GM21528 (cell line): Measurements from ENCODE around the gene SNPH.

Source experiments
- ATAC-seq: cut with Tn5 transposase; IDR thresholded peaks from one replicate; pipeline ENCODE4 v1.9.1; 2021; ENCODE audit warnings: mild to moderate bottlenecking, moderate library complexity; ENCODE audit not compliant: unreplicated experiment, low FRiP score

The SNPH gene

DNA sequence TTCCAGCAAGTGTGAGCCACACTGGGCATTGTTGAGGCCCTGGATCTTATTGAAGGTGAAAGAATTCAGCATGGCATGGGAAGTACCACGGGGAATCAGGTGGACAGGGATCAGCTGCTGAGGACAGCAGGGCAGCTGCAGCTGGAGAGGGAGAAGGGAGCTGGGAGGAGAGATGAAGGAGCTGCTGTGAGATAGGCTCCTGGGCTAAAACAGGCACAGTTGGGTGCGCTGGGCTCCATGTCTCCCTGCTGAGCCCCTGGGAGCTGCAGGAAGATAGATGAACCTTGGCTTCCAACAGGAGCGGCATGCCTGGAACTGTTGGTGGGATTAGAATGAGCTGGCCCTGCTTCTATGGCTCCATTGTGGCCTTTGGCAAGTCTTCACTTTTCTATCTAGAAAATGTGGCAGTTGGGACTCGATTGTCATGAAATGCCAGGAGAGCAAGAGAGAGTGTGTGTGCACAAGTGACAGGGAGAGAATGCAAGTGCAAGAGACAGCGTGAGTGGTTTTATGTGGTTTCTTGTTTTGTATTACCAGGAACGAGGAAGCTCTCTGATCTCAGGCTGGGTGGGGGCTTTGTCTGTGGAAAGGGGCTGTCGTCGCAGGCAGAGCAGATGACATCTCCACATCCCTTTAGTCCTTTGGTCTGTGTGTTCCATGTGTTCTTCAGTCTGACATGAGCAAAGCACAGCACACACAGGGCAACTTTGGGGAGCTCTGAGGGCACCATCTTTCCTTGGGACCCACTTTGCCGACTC is 20.4 kb downstream of the SNPH start:
- no peak for ATAC-seq

DNA sequence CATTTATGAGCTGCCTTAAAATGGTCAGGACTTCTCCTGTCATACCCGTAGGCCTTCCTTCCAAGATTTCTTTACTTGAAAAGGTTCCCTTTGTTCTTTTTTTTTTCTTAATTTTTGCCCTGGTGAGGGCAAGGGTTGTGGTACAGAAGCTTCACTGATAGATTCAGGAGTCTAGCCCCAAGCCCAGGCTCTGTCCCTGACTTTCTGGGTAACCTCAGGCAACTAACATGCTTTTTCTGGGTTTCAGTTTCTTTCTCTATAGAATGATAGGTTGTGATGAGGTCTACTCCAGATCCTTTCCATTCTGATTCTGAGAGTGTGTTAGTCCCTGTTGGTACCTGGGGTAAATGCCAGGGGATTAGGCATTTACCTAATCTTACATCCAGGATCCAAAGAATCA is 21.2 kb downstream of the SNPH start:
- ATAC-seq, result no peak

DNA sequence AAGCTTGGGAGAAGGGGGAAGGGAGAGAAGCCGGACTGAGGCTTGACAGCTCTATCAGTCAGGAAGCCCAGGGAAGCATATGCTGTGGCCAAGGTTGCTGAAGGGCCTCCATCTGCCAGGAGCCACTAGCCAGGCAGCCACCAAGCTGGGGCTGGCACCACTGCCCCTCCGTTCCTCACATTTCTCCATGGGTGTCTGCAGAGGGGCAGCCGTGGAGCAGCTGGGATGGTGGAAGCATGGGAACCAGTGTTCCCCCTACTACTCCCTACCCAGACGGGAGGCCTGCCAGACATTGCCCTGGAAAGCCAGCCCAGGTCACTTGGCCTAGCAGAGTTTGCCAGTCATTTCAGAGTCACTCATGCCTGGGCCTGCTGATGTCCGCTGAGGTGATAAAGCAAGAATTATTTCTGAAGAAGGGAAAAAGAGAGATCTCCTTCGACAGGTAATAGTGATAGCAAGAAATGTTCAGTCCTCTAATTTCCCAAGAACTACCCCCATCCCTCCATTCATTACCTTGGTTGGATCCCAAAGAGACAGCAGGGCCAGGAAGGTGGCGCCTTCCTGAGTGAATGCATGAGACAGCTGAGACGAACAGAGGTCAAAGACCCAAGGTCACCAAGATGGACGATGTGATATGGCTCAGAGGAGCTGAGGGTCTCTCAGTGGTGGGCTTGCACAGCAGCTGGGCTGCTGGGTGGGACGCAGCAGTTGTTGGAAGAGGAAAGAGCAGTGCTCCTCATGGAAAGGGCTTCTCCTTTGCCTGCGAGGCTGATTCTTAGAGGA is 21.9 kb downstream of the SNPH start:
- no peak for ATAC-seq

DNA sequence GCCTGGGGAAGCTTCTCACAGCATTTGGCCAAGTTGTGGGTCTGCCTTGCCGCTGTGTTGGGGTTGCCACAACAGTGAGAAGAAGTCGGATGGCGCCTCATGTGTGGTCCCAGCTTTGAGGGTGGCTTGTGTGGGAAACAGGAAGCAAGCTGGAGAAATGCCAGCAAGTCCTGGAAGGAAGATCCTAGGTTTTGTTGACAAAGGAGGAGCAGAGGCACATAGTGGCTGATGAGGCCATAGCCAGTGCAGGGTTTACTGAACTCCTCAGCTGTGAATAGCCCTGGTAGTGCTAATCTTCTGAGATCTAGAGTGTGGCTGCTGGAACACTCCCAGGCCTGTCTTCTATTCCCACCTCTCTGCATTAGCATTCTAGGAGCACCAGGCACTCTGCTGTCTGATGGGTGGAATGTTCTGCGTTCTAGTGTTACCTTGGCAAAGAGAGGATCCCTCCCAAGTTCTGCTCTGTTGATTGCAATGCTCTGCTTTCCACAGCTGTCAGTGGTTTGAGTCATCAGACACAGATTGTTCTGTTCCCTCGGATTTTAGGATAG is 25.2 kb downstream of the SNPH start:
- ATAC-seq, result no peak

GRCh38 chr20:1292620-1293019 is 26.5 kb downstream of the SNPH start:
- no peak for ATAC-seq

GRCh38 chr20:1293641-1294379 is 27.7 kb downstream of the SNPH start:
- ATAC-seq, result no peak

DNA sequence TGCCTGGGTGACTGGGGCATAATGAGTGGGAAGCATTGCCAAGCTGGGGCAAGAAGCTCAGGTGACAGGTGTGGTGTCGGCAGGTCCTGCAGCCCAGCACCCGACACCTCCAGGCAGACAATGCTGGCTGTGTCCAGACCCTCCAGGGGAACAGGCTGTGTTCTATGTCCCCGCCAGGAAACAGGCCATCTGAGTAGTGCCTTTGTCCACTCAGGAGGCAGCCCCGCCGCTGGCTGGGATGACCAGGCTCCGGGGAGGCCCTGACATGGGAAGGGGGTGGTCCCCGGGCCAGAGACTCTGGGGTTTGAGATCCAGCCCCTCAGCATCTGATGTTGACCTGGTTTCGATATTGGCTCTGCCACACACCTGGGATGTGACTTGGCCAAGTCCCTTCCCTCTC is 28.4 kb downstream of the SNPH start:
- ATAC-seq, result no peak

GRCh38 chr20:1295276-1295930 is 29.3 kb downstream of the SNPH start:
- ATAC-seq, result no peak

GRCh38 chr20:1296117-1296610 is 30.1 kb downstream of the SNPH start:
- ATAC-seq, result no peak

GRCh38 chr20:1296922-1297321 is 30.8 kb downstream of the SNPH start:
- ATAC-seq, result no peak

GRCh38 chr20:1297486-1297885 is 31.4 kb downstream of the SNPH start:
- ATAC-seq, result no peak

GRCh38 chr20:1298166-1298565 is 32.1 kb downstream of the SNPH start:
- no peak for ATAC-seq

GRCh38 chr20:1298888-1299511 is 32.9 kb downstream of the SNPH start:
- ATAC-seq, result no peak

GRCh38 chr20:1299522-1299921 is 33.4 kb downstream of the SNPH start:
- ATAC-seq, result no peak

- ATAC-seq, result no peak
Observed at GRCh38 chr20:1300083-1300840, 34.2 kb downstream of the SNPH start.

- ATAC-seq, result no peak
Observed at GRCh38 chr20:1301031-1301529, 35.0 kb downstream of the SNPH start.

DNA sequence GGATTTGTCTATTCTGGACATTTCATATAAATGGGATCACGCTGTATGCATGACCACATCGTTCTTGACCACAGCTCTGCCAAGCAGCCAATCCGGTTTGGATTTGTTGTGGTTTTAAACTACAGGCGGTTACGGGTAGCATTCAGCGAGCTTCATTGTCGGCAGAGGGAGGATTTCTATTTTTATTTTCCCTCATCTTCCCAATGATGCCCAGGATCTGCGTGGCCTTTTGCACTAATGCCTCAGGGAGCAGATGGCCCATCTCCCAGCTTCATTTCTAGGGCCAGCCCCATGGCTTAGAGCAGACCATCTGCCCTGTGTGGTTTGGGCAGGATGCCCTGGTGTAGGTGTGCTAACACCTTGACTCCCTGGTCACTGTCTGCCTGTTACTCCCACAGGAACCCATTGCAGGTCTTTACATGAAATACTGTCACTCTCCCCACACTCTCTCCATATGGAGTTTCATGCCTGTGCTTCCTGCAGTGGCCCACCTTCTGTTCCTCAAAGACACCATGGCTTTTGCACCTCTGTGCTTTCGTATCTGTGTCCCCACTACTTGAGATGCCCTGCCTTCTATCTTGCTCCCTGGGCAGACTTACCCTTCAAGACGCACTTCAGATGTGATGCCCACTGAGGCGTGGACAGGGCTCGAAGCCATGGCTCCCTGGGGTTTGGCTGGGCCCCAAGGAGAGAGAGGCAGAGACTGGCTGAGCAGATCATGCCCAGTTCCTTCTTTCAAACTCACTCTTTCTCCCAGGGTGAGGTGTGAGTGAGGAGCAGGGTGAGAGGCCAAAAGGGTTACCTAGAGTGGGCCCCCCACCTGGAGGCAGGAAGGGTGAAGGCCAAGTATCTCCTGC is 36.8 kb downstream of the SNPH start:
- ATAC-seq, result no peak
